Cortex of kidney (tissue), 1 donor: ENCODE data around the gene MUC6.
"Not testable (repeated sequence)": the region's sequence is repeated elsewhere in the genome, so short reads cannot be mapped to it uniquely, and the experiment has no call there.

Experiments used
- DNase-seq: peaks from one replicate; lab custom pipeline; 2025; lab: John Stamatoyannopoulos, UW

Gene MUC6

GRCh38 chr11:1024597-1025409 is 11.7 kb downstream of the MUC6 start:
- DNase-seq, result no peak

GRCh38 chr11:1023811-1024596 is 12.5 kb downstream of the MUC6 start:
- DNase-seq, result no peak

DNA sequence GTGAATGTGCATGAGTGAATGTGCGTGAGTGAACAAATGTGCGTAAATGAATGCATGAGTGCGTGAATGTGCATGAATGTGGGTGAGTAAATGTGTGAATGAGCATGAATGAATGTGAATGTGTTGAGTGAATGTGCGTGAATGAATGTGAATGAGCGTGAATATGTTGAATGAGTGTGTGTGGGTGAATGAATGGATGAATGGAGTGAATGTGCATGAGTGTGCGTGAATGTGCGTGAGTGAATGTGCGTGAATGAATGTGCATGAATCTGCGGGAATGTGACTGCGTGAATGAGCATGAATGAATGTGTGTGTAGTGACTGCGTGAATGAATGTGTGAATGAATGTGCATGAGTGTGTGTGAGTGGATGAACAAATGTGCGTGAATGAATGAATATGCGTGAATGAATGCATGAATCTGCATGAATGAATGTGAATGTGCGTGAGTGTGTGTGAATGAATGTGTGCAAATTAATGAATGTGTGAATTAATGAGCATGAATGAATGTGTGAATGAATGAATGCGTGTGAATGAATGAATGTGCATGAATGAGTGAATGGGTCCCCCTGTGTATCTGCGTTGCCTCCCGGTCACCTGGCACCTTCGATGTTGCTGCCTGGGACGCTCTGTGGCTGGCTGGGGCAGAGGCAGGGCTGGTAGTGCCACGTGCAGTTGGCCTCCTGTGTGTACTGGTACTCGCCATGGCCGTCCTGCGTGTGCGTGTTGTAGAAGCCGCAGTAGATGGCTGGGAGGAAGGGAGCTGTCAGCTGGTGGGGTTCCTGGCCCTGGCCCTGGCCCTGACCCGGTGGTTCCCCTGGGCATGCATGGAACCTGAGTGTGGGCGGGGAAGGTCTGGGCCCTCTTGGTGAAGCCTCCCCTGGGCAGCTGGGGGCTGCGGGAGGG is 13.4 kb downstream of the MUC6 start:
- DNase-seq, result no peak

- no peak for DNase-seq
These were observed 14.1 kb downstream of the MUC6 start for GRCh38 chr11:1022411-1022810.

- DNase-seq, result no peak
These were observed 16.2 kb downstream of the MUC6 start for GRCh38 chr11:1020211-1020905.

DNA sequence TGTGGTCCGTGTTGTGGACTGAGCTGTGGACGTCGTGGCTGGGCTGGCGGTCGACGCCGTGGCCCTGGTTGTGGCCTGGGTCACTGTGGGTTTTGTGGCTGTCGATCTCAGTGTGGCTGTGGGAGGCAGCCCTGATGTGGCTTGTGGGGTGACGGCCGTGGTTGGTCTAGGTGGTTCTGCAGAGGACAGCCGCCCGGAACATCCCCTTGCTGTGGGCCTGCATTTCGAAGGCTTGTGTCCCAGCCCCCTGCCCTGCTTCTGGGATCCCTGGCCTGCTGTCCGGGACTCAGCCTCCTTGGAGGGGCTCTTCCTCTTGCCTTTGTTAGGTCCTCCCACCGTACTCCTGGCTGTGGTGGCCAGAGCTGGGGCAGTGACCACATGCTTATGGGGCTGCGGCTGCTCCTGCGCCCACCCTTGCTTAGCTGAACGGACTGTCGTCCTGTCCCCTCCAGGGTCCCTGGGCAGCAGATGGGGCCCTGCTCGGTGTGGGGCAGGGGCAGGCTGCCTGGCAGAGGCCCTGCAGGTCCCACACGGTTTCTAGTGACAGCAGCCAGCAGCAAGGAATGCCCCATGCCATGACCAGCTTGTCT is 17.1 kb downstream of the MUC6 start:
- no peak for DNase-seq

GRCh38 chr11:1018091-1018490 is 18.4 kb downstream of the MUC6 start:
- no peak for DNase-seq

DNA sequence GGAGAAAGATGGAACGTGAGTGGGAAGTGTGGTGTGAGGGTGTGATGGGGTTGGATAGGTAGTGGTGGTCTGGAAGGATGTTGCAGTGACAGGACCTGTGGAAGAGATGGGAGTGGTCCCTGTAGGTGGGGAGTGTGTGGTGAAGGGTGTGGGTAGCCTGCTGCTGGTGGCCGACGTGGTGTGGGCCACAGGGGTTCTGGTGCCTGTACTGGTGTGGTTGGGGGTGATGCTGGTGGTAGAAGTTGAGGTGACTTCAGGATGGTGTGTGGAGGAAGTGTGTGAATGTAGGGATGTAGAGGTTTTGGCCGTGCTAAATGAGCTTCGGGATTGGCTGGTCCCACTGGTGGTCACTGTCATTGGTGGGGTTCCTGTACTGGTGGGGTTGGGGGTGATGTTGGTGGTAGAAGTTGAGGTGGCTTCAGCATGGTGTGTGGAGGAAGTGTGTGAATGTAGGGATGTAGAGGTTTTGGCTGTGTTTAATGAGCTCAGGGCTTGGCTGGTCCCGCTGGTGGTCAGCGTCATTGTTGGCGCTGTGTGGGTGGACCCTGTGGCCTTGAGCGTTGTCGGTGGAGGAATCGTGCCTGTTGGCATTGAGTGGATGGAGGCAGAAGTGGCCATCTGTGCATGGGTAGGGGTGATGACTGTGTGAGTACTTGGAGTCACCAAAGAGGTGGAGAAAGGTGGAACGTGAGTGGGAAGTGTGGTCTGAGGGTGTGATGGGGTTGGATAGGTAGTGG is 19.1 kb downstream of the MUC6 start:
- no peak for DNase-seq

DNA sequence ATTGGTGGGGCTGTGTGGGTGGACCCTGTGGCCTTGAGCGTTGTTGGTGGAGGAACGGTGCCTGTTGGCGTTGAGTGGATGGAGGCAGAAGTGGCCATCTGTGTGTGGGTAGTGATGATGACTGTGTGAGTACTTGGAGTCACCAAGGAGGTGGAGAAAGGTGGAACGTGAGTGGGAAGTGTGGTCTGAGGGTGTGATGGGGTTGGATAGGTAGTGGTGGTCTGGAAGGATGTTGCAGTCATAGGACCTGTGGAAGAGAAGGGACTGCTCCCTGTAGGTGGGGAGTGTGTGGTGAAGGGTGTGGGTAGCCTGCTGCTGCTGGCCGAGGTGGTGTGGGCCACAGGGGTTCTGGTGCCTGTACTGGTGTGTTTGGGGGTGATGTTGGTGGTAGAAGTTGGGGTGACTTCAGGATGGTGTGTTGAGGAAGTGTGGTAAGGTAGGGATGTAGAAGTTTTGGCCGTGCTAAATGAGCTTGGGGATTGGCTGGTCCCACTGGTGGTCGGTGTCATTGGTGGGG is 19.9 kb downstream of the MUC6 start:
- DNase-seq, result not testable (repeated sequence)

- no peak for DNase-seq
These were observed 20.5 kb downstream of the MUC6 start for GRCh38 chr11:1015826-1016545.

DNA sequence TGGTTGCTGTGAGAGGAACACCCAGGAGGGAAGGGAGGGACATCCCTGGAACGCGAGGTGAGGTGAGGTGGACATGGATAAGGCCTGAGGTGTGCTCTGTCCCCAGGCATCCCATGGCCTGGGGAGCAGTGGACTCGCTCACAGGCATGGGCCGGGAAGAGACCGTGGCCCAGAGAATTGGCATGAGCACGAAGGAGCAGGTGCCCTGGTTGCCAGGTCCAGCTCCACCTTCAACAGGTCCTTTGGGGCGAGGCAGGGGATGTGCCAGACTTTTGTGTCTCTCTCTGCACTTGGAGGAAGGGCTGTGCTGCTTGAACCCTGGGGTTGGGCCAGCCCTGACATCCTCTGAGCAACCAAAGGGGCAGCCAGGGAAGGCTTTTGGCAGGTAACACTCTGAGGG is 21.5 kb downstream of the MUC6 start:
- DNase-seq, result no peak

- DNase-seq, result no peak
These were observed 22.2 kb downstream of the MUC6 start for GRCh38 chr11:1014276-1014675.

DNA sequence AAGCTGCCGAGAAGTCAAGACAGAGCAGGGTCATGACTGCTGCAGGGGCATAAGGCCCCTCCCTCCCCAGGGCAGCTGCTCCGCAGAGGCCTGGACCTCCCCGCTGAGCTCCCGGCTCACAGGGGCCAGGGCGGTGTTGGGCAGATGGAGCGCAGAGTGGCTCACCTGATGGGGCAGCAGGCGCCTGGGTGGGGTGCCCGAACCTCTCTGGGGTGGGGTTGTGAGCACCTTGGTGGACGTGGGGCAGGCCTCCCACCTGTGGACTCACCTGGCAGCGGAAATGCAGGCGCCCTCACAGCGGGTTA is 22.9 kb downstream of the MUC6 start:
- DNase-seq, result no peak

DNA sequence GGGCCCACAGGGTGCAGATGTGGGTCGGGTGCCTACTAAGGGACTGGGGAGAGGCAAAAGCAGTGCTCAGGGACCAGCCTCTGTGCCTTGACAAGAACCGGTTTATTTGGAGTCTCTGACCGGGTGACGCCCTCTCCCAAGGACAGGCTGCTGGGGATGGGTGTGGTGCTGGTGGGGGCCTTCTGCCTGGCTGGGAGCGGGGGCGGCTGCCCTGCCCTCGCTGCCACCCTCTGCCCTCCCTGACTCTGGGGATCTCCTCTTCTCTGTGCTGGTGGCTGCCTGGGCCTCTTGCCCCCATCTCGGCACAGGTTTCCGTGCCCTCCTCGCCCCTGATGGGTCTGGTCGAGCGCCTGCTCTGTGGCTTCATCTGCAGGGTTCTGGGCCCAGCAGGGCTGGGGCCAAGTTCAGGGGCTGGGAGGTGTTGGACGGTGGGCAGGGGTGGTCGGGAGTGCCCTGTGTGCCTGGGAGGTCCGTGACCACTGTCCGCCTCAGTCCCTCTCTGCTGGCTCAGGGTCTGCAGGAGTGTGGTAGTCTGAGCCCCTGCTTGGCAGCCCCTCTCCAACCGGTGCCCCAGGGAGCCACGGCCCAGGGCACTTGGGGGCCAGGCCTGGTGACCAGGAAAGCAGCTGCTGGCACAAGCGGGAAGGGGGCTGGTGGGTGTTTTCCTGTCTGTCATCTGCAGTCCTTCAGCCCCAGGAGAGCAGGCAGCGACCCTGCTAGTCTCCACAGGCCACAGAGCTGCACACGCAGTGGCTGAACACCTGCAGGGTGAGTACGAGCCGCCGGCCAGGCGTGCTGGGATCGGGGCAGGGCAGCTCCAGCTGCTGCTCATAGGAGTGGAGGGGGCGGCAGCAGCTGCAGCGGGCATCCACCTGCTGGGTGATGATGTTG is 23.5 kb downstream of the MUC6 start:
- no peak for DNase-seq

DNA sequence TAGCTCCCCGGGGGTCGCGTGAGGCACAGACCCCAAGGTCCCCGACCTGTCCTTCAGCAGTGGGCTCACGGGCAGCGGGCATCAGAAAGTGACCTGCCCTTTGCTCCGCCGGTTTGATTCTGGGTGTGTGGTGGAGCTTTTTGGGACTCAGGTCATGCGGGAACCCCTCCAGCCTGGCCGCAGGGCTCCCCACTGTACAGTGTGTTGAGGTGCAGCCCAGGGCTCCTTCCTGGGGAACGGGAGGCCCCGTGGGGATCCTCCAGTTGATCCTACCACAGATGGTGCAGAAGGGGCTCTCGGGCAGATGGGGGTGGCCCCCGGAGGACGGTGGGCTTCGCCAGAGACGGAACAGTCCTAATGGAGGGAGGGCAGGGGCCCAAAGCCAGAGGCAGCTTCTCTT is 24.2 kb downstream of the MUC6 start:
- DNase-seq, result no peak

DNA sequence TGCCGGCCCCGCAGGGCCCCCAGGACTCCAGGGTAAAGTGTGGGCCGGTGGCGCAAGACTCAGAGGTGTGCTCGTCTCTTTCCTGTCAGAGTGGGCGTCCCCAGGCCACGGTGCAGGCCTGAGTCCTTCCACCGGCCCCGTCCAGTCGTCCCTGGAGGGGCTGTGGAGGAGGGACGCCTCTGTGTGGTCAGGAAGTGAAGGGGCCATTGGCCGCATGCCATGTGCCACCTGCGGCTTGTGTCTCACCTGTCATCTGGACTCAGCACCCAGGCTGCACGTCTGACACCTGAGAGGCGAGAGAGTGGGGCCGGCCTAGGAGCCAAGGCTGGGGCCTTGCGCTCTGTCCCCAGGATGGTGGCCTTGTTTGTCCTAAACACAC is 25.2 kb downstream of the MUC6 start:
- no peak for DNase-seq

GRCh38 chr11:1010551-1011319 is 25.8 kb downstream of the MUC6 start:
- no peak for DNase-seq

DNA sequence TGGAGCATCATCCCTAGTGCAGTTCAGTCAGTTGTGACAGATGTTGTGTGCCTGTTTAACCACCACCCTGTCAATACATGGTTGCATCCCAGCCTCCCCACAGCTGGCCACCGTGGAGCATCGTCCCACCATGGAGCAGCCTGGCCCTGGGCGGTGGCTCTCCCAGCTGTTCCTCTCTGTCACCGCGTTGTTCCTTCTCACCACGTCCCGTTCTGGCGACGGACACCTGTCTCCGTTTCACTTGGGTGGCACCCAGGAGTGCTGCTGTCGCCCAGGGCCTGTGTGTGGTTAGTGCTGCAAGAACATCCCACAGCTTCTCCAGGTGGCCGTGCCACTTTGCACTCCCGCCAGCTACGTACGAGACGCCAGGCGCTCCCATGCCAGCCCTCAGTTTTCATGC is 26.5 kb downstream of the MUC6 start:
- no peak for DNase-seq
